Left ventricle myocardium inferior (tissue), 1 donor: ENCODE measurements around the gene FAM234A. TPM values are rescaled to one million over a fixed set of nuclear protein-coding genes. Genes with fewer than 3 reads are reported as not detected.

Experiments
- DNase-seq: peaks from one replicate; pipeline ENCODE4 v3.0.0-alpha.2; 2020
- H3K27ac ChIP-seq: fragments of 200-600 bp; replicated peaks from 2 replicates; pipeline ENCODE4 v1.8.0; 2021
- H3K27me3 ChIP-seq: fragments of 200-600 bp; 2 replicates; pipeline ENCODE4 v1.8.0; 2021; ENCODE audit warnings: low read depth
- H3K36me3 ChIP-seq: fragments of 200-600 bp; 2 replicates; pipeline ENCODE4 v1.8.0; 2021
- H3K4me1 ChIP-seq: fragments of 200-600 bp; 2 replicates; pipeline ENCODE4 v1.8.0; 2021
- H3K4me3 ChIP-seq: fragments of 200-600 bp; 2 replicates; pipeline ENCODE4 v1.8.0; 2021; ENCODE audit warnings: mild to moderate bottlenecking, moderate library complexity
- H3K9me3 ChIP-seq: fragments of 200-600 bp; replicated peaks from 2 replicates; pipeline ENCODE4 v1.8.0; 2021
- intact Hi-C: fragments of 100-400 bp; cut with micrococcal nuclease; formaldehyde crosslinking; loops from one replicate; pipeline ENCODE4 v1.11.0; 2022
- total RNA-seq: library from RNA; stranded (reverse); fragmentation: NEBNext Ultra II Directional; extraction: Animal tissue kit (Norgen Biotek cat#: 25700); gene quantifications from one replicate; pipeline ENCODE4 v1.2.1, GENCODE V29; 2021
- TF ChIP-seq, protein P1 (sequence below): fragments of 200-600 bp; IDR thresholded peaks from 2 replicates; pipeline ENCODE4 v1.8.0; 2021; ENCODE audit warnings: antibody characterized with exemption, mild to moderate bottlenecking, borderline replicate concordance
- donor health status: DM: no; HTN: yes; CAD: no; lungs with severe emphysema.

The FAM234A gene
- total RNA-seq, 1 donor from 2014 or later, result 135 TPM

DNA sequence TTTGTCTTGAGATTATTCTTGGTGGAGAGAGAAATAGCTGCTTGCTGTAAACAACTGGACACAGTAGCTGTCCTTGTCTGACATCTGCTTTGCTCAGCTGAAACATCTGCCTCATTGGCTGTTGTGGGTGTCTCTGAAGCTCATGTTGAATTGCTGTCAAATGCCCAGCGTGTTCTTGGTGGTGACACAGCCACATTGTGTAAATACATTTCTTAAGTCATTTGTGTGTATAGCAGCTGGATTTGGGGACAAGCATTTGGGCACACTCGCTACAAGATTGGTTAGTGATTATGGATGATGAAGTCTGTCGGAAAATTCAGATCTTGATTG is 5.3 kb downstream of the FAM234A start:
- intact Hi-C loops, result no loop called here
- H3K9me3 ChIP-seq, result no peaks in the 10 kb centered on the region
- H3K27me3 ChIP-seq, result no peaks in the 10 kb centered on the region
- H3K4me3 ChIP-seq, result peak overlapping the region; percentile 6
- no peak for DNase-seq
- H3K27ac ChIP-seq, result peak overlapping the region; percentile 73
- H3K36me3 ChIP-seq, result no peaks in the 10 kb centered on the region
- peaks cover 65% of the 10 kb centered on the region for H3K4me1 ChIP-seq
- TF ChIP-seq, protein P1, sequence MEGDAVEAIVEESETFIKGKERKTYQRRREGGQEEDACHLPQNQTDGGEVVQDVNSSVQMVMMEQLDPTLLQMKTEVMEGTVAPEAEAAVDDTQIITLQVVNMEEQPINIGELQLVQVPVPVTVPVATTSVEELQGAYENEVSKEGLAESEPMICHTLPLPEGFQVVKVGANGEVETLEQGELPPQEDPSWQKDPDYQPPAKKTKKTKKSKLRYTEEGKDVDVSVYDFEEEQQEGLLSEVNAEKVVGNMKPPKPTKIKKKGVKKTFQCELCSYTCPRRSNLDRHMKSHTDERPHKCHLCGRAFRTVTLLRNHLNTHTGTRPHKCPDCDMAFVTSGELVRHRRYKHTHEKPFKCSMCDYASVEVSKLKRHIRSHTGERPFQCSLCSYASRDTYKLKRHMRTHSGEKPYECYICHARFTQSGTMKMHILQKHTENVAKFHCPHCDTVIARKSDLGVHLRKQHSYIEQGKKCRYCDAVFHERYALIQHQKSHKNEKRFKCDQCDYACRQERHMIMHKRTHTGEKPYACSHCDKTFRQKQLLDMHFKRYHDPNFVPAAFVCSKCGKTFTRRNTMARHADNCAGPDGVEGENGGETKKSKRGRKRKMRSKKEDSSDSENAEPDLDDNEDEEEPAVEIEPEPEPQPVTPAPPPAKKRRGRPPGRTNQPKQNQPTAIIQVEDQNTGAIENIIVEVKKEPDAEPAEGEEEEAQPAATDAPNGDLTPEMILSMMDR, result no peak

DNA sequence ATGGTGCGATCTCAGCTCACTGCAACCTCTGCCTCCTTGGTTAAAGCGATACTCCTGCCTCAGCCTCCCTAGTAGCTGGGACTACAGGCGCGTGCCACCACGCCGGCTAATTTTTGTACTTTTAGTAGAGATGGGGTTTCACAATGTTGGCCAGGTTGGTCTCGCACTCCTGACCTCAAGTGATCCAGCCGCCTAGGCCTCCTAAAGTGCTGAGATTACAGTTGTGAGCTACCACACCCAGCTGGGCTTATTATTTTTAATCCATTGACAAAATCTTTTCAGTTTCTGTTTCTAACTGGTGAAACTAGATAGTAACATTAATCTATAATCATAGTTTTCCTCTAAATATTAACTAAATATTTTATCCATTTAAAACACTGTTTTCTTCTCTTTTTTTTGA is 5.9 kb downstream of the FAM234A start:
- H3K4me3 ChIP-seq, result no peak overlapping the region
- TF ChIP-seq, protein P1, result no peak
- H3K36me3 ChIP-seq, result no peaks in the 10 kb centered on the region
- H3K27me3 ChIP-seq, result no peaks in the 10 kb centered on the region
- peak overlapping the region; percentile 73 for H3K27ac ChIP-seq
- DNase-seq, result no peak
- intact Hi-C loops, result no loop called here
- peaks cover 59% of the 10 kb centered on the region for H3K4me1 ChIP-seq
- H3K9me3 ChIP-seq, result no peaks in the 10 kb centered on the region

DNA sequence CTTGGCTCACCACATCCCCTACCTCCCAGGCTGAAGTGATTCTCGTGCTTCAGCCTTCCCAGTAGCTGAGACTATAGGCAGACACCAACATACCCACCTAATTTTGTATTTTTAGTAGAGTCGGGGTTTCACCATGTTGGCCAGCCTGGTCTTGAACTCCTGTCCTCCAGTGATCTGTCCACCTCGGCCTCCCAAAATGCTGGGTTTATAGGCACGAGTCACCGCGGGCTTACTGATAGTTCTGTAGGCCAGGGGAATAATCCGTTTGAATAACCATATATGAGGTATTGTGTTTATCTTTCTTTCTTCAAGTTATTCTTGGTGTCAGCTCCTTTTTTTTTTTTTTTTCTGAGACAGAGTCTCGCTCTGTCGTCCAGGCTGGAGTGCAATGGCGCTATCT is 7.7 kb downstream of the FAM234A start:
- DNase-seq, result no peak
- Histone ChIP-seq H3K9me3 (no peaks in the 10 kb centered on the region), H3K4me3 (no peak overlapping the region), H3K27me3 (no peaks in the 10 kb centered on the region), H3K4me1 (peaks cover 50% of the 10 kb centered on the region), H3K36me3 (no peaks in the 10 kb centered on the region), H3K27ac (peak overlapping the region; percentile 73)
- TF ChIP-seq, protein P1, result no peak
- intact Hi-C loops, result no loop called here

DNA sequence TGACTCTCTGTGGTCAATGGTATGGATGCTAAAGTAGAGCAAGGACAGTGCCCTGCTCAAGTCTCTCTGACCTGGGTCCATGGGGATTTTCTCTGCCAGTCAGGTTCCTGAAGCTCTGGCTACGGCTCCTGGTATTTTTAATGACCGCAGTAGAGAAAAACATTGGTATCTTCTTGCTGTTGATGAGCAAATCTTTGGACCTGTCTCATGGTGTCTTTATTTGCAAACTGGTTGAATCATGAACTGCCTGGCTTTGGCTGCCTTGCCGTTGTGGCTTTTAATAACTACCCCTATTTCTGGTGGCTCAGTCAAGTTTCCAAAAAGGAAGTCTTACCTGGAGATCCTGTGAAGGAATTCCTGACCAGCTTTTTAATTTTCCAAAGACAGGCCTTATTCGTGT is 8.7 kb downstream of the FAM234A start:
- H3K27me3 ChIP-seq, result no peaks in the 10 kb centered on the region
- TF ChIP-seq, protein P1, result no peak
- H3K36me3 ChIP-seq, result no peaks in the 10 kb centered on the region
- no peak overlapping the region for H3K4me3 ChIP-seq
- intact Hi-C loops, result no loop called here
- DNase-seq, result no peak
- H3K4me1 ChIP-seq, result peaks cover 50% of the 10 kb centered on the region
- H3K27ac ChIP-seq, result peak overlapping the region; percentile 17
- no peaks in the 10 kb centered on the region for H3K9me3 ChIP-seq

DNA sequence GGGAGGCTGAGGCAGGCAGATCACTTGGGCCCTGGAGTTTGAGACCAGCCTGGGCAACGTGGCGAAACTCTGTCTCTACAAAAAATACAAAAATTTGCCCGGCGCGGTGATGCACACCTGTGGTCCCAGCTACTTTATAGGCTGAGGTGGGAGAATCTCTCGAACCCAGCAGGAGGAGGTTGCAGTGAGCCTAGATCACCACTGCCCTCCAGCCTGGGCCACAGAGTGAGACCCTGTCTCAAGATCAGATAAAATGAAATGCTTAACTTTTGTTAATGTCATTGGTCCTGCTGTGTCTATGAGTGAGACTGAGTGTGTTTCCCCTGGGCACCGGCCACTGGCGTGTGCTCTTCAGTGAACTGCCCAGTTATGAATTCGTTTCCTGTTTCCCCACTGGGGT is 10.5 kb downstream of the FAM234A start:
- Histone ChIP-seq H3K4me3 (no peak overlapping the region), H3K27ac (no peak overlapping the region)

More for the DNA sequence above, 10.5 kb downstream of the FAM234A start:
- TF ChIP-seq, protein P1, result no peak
- Histone ChIP-seq H3K36me3 (peaks cover 16% of the 10 kb centered on the region), H3K4me1 (peaks cover 39% of the 10 kb centered on the region), H3K27me3 (no peaks in the 10 kb centered on the region), H3K9me3 (no peaks in the 10 kb centered on the region)
- no peak for DNase-seq
- intact Hi-C loops, result no loop called here
